Measurements from ENCODE around the gene ZBTB20. TPM values are rescaled to one million over a fixed set of nuclear protein-coding genes. Genes with fewer than 3 reads are reported as not detected.

The ZBTB20 gene
- total RNA-seq, 1 donor from 2014 or later, result 30.4 TPM

DNA sequence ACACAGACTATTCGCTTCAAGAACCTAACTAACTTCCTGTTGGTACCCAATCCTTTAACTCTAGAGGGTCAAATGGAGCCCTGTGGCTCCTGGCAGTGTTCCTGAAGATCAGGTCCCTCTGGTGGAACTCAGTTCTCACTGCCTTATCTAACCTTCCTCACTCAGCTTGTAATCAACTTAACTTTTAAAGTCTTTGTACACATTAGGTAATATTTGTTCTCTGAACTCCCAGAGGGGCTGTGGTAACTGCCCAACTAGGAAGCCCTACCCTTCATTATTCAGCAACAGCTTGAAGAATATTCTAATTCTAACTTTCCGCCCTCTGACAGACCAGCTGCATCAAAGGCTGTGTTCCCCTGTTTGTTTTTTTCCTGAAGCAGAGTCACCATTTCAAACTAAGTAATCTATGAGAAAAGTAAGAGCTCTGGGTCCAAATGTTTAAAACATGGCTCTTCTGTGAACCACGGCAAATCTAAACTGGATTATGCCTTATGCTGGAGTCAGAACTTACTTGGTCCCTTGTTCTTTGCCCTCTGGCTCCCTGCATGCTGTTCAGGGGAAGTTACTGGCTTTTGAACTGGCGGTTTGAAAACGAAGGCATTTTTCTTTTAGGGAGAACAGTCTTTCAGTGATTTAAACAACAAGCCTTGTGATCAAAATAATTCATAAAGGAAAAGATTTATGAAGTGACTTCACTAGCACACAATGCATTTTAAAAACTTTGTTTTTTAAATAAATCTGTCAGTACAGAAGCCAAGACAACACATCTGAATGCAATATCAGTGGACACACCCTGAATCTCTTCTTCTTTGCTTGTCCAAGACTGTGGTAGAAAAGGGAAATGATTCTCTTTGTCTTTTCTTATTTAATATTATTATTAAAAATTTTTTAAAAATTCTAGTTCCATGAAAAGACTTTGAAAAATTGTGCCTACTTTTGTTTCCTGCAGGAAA lies 487.7 kb downstream of the ZBTB20 start:
- Mint-ChIP-seq H3K4me1 (peaks cover 15% of the 10 kb centered on the region), H3K27ac (peak overlapping the region; percentile 22), H3K36me3 (peaks cover 5% of the 10 kb centered on the region), H3K27me3 (ENCODE audit: low read depth) (no peaks in the 10 kb centered on the region), H3K9me3 (peaks cover 6% of the 10 kb centered on the region), H3K4me3 (no peak overlapping the region)
- DNase-seq (ENCODE audit: low spot score in 2 of 2, unreplicated experiment in 2 of 2), result no peak
- TF ChIP-seq, protein P1, sequence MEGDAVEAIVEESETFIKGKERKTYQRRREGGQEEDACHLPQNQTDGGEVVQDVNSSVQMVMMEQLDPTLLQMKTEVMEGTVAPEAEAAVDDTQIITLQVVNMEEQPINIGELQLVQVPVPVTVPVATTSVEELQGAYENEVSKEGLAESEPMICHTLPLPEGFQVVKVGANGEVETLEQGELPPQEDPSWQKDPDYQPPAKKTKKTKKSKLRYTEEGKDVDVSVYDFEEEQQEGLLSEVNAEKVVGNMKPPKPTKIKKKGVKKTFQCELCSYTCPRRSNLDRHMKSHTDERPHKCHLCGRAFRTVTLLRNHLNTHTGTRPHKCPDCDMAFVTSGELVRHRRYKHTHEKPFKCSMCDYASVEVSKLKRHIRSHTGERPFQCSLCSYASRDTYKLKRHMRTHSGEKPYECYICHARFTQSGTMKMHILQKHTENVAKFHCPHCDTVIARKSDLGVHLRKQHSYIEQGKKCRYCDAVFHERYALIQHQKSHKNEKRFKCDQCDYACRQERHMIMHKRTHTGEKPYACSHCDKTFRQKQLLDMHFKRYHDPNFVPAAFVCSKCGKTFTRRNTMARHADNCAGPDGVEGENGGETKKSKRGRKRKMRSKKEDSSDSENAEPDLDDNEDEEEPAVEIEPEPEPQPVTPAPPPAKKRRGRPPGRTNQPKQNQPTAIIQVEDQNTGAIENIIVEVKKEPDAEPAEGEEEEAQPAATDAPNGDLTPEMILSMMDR (IDR thresholded peaks at IDR 0.05; ENCODE audit: unreplicated experiment), result no peak

- TF ChIP-seq, protein P1 (IDR thresholded peaks at IDR 0.05; ENCODE audit: unreplicated experiment), result no peak
- no peak for DNase-seq (ENCODE audit: low spot score in 2 of 2, unreplicated experiment in 2 of 2)
- Mint-ChIP-seq H3K4me1 (peaks cover 9% of the 10 kb centered on the region), H3K9me3 (peaks cover 8% of the 10 kb centered on the region), H3K27ac (no peak overlapping the region), H3K27me3 (ENCODE audit: low read depth) (no peaks in the 10 kb centered on the region), H3K36me3 (peaks cover 4% of the 10 kb centered on the region), H3K4me3 (no peak overlapping the region)
Observed at GRCh38 chr3:114651555-114651954, 495.5 kb downstream of the ZBTB20 start.

- no peaks in the 10 kb centered on the region for H3K27me3 Mint-ChIP-seq (ENCODE audit: low read depth)
- no peak for DNase-seq (ENCODE audit: low spot score in 2 of 2, unreplicated experiment in 2 of 2)
- peaks cover 8% of the 10 kb centered on the region for H3K9me3 Mint-ChIP-seq
- no peak overlapping the region for H3K4me3 Mint-ChIP-seq
- TF ChIP-seq, protein P1 (IDR thresholded peaks at IDR 0.05; ENCODE audit: unreplicated experiment), result no peak
- H3K27ac Mint-ChIP-seq, result peak overlapping the region; percentile 6
- H3K36me3 Mint-ChIP-seq, result peaks cover 4% of the 10 kb centered on the region
- peaks cover 9% of the 10 kb centered on the region for H3K4me1 Mint-ChIP-seq
Observed at GRCh38 chr3:114650808-114651207, 496.3 kb downstream of the ZBTB20 start.

DNA sequence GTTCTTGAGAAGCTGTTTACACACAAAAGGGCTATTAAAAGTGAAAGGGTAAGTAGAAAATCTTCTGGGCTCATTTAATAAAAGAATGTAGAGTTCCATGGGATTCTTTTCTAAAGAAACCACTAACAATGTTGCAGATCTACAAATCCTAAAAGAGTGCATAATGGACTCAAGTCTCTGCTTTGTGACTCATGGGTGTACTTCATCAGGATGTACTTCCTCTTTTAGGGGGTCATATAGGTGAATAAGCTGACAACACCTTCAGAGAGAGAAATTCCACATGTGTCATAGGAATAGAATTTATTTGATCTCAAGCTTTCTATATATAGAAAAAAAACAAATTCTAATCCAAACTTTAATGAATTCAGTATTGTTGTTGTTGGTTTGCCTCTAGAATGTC lies 497.8 kb downstream of the ZBTB20 start:
- TF ChIP-seq, protein P1 (IDR thresholded peaks at IDR 0.05; ENCODE audit: unreplicated experiment), result no peak
- peaks cover 9% of the 10 kb centered on the region for H3K4me1 Mint-ChIP-seq
- no peak for DNase-seq (ENCODE audit: low spot score in 2 of 2, unreplicated experiment in 2 of 2)
- peaks cover 8% of the 10 kb centered on the region for H3K9me3 Mint-ChIP-seq
- H3K27me3 Mint-ChIP-seq (ENCODE audit: low read depth), result no peaks in the 10 kb centered on the region
- no peak overlapping the region for H3K27ac Mint-ChIP-seq
- H3K36me3 Mint-ChIP-seq, result peaks cover 4% of the 10 kb centered on the region
- no peak overlapping the region for H3K4me3 Mint-ChIP-seq

- H3K27ac Mint-ChIP-seq, result no peak overlapping the region
- DNase-seq (ENCODE audit: low spot score in 2 of 2, unreplicated experiment in 2 of 2), result no peak
- H3K27me3 Mint-ChIP-seq (ENCODE audit: low read depth), result no peaks in the 10 kb centered on the region
- TF ChIP-seq, protein P1 (IDR thresholded peaks at IDR 0.05; ENCODE audit: unreplicated experiment), result no peak
- no peaks in the 10 kb centered on the region for H3K9me3 Mint-ChIP-seq
- H3K4me3 Mint-ChIP-seq, result no peak overlapping the region
- no peaks in the 10 kb centered on the region for H3K36me3 Mint-ChIP-seq
- peaks cover 9% of the 10 kb centered on the region for H3K4me1 Mint-ChIP-seq
Observed at GRCh38 chr3:114646526-114646925, 500.6 kb downstream of the ZBTB20 start.

Measured in mesothelial cell of epicardium (in vitro differentiated cells).